Skeletal muscle tissue (tissue), 4 donors: Measurements from ENCODE around the gene SMIM8. TPM values are rescaled to one million over a fixed set of nuclear protein-coding genes. Genes with fewer than 3 reads are reported as not detected.

Experiments used
- H3K27ac ChIP-seq: one replicate; pipeline ENCODE4 v1.7.0; 2013; ENCODE audit warnings: mild to moderate bottlenecking, low read depth, low read length, inconsistent platforms
- H3K27me3 ChIP-seq, 3 donors: one replicate each; pipeline ENCODE4 v1.7.0; 2013; ENCODE audit warnings: low read length in 3 of 3; ENCODE audit not compliant: control insufficient read depth in 3 of 3, insufficient read depth in 3 of 3
- H3K36me3 ChIP-seq, 3 donors: one replicate each; pipeline ENCODE4 v1.7.0; 2013; ENCODE audit warnings: low read length in 3 of 3; ENCODE audit not compliant: control insufficient read depth in 3 of 3, insufficient read depth in 3 of 3
- H3K4me1 ChIP-seq, 3 donors: one replicate each; pipeline ENCODE4 v1.7.0; 2013; ENCODE audit warnings: low read length in 3 of 3, mild to moderate bottlenecking in 3 of 3; ENCODE audit not compliant: control insufficient read depth in 3 of 3, insufficient read depth in 3 of 3
- H3K4me3 ChIP-seq, 3 donors: one replicate each; pipeline ENCODE4 v1.7.0; 2013; ENCODE audit warnings: low read length in 3 of 3
- H3K9ac ChIP-seq, 3 donors: one replicate each; pipeline ENCODE4 v1.7.0; 2013; ENCODE audit warnings: low read length in 3 of 3, mild to moderate bottlenecking in 3 of 3, moderate library complexity in 2 of 3, low read depth in 1 of 3
- H3K9me3 ChIP-seq, 3 donors: one replicate each; pipeline ENCODE4 v1.7.0; 2013; ENCODE audit warnings: low read length in 3 of 3; ENCODE audit not compliant: control insufficient read depth in 3 of 3
- total RNA-seq: library from RNA; depleted of rRNA; stranded (reverse); fragments of >200 nt; gene quantifications from one replicate; pipeline ENCODE4 v1.2.3, GENCODE V29; 2014
- donor health status: Osteomylitis.

Gene SMIM8
- total RNA-seq, 1 donor from 2014 or later = 15.1 TPM

- Histone ChIP-seq H3K9ac (no peak overlapping the region), H3K4me1 (no peaks in the 10 kb centered on the region), H3K27ac (no peak overlapping the region), H3K4me3 (no peak overlapping the region), H3K36me3 (no peaks in the 10 kb centered on the region), H3K27me3 (no peaks in the 10 kb centered on the region), H3K9me3 (no peaks in the 10 kb centered on the region)
Observed at GRCh38 chr6:87376643-87377042, 54.3 kb downstream of the SMIM8 start.

- no peak overlapping the region for H3K27ac ChIP-seq
- no peaks in the 10 kb centered on the region for H3K27me3 ChIP-seq
- no peak overlapping the region for H3K4me3 ChIP-seq
- H3K36me3 ChIP-seq = no peaks in the 10 kb centered on the region
- H3K9ac ChIP-seq = no peak overlapping the region
- no peaks in the 10 kb centered on the region for H3K4me1 ChIP-seq
- no peaks in the 10 kb centered on the region for H3K9me3 ChIP-seq
Observed at GRCh38 chr6:87378947-87379346, 56.6 kb downstream of the SMIM8 start.

DNA sequence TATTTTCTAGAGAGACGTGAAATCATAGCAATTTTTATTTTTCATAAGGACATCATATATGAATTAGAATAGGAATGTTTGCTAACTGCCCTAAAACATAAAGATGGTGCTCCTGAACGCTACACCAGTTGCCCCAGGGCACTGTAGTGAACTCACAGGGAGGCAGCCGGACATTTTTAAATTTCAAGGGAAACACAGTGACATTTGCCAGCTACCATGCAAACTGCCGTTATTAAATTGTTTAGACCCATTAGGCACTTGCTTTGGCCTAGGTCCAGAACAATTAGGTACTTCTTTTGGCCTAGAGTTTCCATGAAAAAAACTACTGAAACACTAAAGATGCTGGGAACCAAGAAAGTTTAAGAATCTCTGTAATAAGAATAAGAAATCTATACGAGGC lies 60.5 kb downstream of the SMIM8 start:
- Histone ChIP-seq H3K27me3 (no peaks in the 10 kb centered on the region), H3K4me1 (no peaks in the 10 kb centered on the region), H3K36me3 (no peaks in the 10 kb centered on the region), H3K4me3 (no peak overlapping the region), H3K27ac (no peak overlapping the region), H3K9me3 (no peaks in the 10 kb centered on the region), H3K9ac (no peak overlapping the region)

GRCh38 chr6:87384038-87384437 lies 61.6 kb downstream of the SMIM8 start:
- Histone ChIP-seq H3K4me1 (no peaks in the 10 kb centered on the region), H3K36me3 (no peaks in the 10 kb centered on the region), H3K9me3 (no peaks in the 10 kb centered on the region), H3K27ac (no peak overlapping the region), H3K27me3 (no peaks in the 10 kb centered on the region), H3K4me3 (no peak overlapping the region), H3K9ac (no peak overlapping the region)

- H3K27ac ChIP-seq = no peak overlapping the region
- H3K9me3 ChIP-seq = no peaks in the 10 kb centered on the region
- no peak overlapping the region for H3K4me3 ChIP-seq
- no peaks in the 10 kb centered on the region for H3K36me3 ChIP-seq
- no peak overlapping the region for H3K9ac ChIP-seq
- H3K4me1 ChIP-seq = no peaks in the 10 kb centered on the region
- H3K27me3 ChIP-seq = no peaks in the 10 kb centered on the region
Observed at GRCh38 chr6:87384449-87384848, 62.1 kb downstream of the SMIM8 start.

- Histone ChIP-seq H3K4me3 (no peak overlapping the region), H3K36me3 (no peaks in the 10 kb centered on the region), H3K27ac (no peak overlapping the region), H3K9ac (no peak overlapping the region), H3K27me3 (no peaks in the 10 kb centered on the region), H3K9me3 (no peaks in the 10 kb centered on the region), H3K4me1 (no peaks in the 10 kb centered on the region)
Observed at GRCh38 chr6:87391334-87391733, 68.9 kb downstream of the SMIM8 start.

Other genes with a start within 250 kb of the SMIM8 start
- not detected for gene CGA, start 227.5 kb upstream of the SMIM8 start, total RNA-seq
- 38.6 TPM for gene ZNF292, start 167.0 kb upstream of the SMIM8 start, total RNA-seq
- gene GJB7, start 6.7 kb downstream of the SMIM8 start, total RNA-seq = not detected
- gene C6orf163, start 22.2 kb downstream of the SMIM8 start, total RNA-seq = 4.2 TPM
- not detected for gene CFAP206, start 85.4 kb downstream of the SMIM8 start, total RNA-seq
- 12.5 TPM for gene SLC35A1, start 150.4 kb downstream of the SMIM8 start, total RNA-seq